Neural crest cell (in vitro differentiated cells): Measurements from ENCODE around the gene MYO16. TPM values are rescaled to one million over a fixed set of nuclear protein-coding genes. Genes with fewer than 3 reads are reported as not detected.

Experiments used
- DNase-seq: peaks from one replicate; pipeline ENCODE4 v3.0.0; 2021; ENCODE audit warnings: low read depth, mixed read lengths, low spot score
- H3K27ac Mint-ChIP-seq: one replicate; pipeline ENCODE4 v1.8.0; 2021; ENCODE audit warnings: mild to moderate bottlenecking, mixed read lengths; ENCODE audit not compliant: unreplicated experiment
- H3K27me3 Mint-ChIP-seq: 2 replicates; pipeline ENCODE4 v1.8.0; 2021; ENCODE audit warnings: low read depth, mild to moderate bottlenecking, mixed read lengths
- H3K36me3 Mint-ChIP-seq: 2 replicates; pipeline ENCODE4 v1.8.0; 2021; ENCODE audit warnings: low read depth, mild to moderate bottlenecking, mixed read lengths
- H3K4me1 Mint-ChIP-seq: 2 replicates; pipeline ENCODE4 v1.8.0; 2021; ENCODE audit warnings: mixed read lengths
- H3K4me3 Mint-ChIP-seq: one replicate; pipeline ENCODE4 v1.8.0; 2021; ENCODE audit warnings: mild to moderate bottlenecking, mixed read lengths
- H3K9me3 Mint-ChIP-seq: 2 replicates; pipeline ENCODE4 v1.8.0; 2021; ENCODE audit warnings: mixed read lengths
- total RNA-seq: library from RNA; stranded (reverse); gene quantifications from 2 replicates; pipeline ENCODE4 v1.2.1, GENCODE V29; 2021
- TF ChIP-seq, protein P1 (sequence below): fragments of 200-600 bp; sonication (generic); conservative IDR thresholded peaks from 2 replicates; pipeline ENCODE4 v1.5.0; 2021; ENCODE audit warnings: antibody characterized with exemption, mild to moderate bottlenecking

Gene MYO16
- total RNA-seq, 1 donor from 2014 or later: 3.3 TPM

DNA sequence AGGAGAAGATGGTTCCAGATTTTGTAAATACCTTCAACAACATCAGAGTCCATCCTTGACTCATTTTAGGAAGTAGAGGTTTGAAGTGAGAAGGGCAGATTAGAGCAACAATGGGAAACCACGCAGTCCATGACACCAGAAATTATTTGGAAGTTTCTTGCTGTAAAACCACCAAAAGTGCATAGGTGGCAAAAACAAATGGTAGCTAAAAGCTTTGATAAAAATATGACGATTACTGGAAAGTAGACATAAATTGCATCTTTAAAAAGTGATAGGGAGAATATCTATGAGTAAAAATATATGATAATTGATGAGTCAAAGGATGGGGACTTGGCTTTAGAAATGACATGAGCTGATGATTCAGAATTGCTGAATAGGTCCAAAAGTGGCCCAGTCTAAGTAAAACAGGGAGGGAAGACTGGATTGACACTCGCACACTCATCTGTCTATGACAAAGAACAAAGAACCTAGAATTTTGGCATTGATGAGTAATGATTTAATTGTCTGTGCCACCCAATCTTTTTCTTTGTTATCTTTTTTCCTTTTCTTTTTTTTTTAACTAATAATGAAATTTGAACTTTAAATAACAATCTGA is 472.2 kb downstream of the MYO16 start:
- DNase-seq: no peak
- no peaks in the 10 kb centered on the region for H3K27me3 Mint-ChIP-seq
- peaks cover 4% of the 10 kb centered on the region for H3K9me3 Mint-ChIP-seq
- no peaks in the 10 kb centered on the region for H3K4me1 Mint-ChIP-seq
- no peak overlapping the region for H3K4me3 Mint-ChIP-seq
- TF ChIP-seq, protein P1, sequence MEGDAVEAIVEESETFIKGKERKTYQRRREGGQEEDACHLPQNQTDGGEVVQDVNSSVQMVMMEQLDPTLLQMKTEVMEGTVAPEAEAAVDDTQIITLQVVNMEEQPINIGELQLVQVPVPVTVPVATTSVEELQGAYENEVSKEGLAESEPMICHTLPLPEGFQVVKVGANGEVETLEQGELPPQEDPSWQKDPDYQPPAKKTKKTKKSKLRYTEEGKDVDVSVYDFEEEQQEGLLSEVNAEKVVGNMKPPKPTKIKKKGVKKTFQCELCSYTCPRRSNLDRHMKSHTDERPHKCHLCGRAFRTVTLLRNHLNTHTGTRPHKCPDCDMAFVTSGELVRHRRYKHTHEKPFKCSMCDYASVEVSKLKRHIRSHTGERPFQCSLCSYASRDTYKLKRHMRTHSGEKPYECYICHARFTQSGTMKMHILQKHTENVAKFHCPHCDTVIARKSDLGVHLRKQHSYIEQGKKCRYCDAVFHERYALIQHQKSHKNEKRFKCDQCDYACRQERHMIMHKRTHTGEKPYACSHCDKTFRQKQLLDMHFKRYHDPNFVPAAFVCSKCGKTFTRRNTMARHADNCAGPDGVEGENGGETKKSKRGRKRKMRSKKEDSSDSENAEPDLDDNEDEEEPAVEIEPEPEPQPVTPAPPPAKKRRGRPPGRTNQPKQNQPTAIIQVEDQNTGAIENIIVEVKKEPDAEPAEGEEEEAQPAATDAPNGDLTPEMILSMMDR: no peak
- H3K27ac Mint-ChIP-seq: no peak overlapping the region
- H3K36me3 Mint-ChIP-seq: no peaks in the 10 kb centered on the region

DNA sequence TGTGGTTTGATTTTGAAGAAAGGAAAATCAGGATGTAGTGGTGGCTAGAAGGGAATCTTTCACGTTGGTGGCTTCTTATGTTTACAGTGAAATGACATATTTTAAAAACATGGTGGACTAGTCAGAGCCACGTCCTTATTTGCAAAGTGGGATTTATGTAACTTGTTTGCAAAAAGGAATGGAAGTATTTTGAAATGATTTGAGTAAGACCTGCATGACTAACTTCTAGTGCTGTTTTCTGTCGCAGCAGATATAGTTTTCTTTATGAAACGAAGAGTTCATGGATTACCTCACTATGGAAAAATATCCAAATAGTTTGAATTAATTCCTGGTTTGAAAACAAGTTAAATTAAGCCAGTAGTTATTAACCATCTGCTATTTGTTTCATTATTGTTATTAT is 476.5 kb downstream of the MYO16 start:
- H3K4me1 Mint-ChIP-seq: peaks cover 3% of the 10 kb centered on the region
- no peaks in the 10 kb centered on the region for H3K9me3 Mint-ChIP-seq
- no peak overlapping the region for H3K4me3 Mint-ChIP-seq
- no peak overlapping the region for H3K27ac Mint-ChIP-seq
- no peaks in the 10 kb centered on the region for H3K36me3 Mint-ChIP-seq
- DNase-seq: no peak
- H3K27me3 Mint-ChIP-seq: no peaks in the 10 kb centered on the region
- TF ChIP-seq, protein P1: no peak

DNA sequence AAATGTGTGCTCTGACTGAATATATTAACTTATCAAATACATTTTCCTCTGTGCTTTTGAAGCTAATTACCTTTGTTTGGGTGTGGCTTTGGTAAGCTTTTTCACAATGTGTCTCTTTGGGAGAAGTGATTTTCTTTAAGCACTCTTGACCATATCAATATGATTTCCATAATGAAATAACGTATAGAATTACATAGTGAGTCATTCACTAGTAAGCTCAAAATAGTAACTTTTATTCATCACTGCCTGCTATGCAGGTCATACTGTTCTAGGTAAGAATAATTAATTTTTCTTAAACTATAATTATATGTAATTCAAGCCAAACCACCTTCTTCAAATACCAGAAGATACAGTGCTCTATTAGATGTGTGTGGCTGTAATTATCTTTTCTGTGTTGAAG is 480.7 kb downstream of the MYO16 start:
- Mint-ChIP-seq H3K36me3 (no peaks in the 10 kb centered on the region), H3K9me3 (no peaks in the 10 kb centered on the region), H3K4me1 (peaks cover 8% of the 10 kb centered on the region), H3K27ac (no peak overlapping the region), H3K4me3 (no peak overlapping the region), H3K27me3 (no peaks in the 10 kb centered on the region)
- TF ChIP-seq, protein P1: no peak
- no peak for DNase-seq

DNA sequence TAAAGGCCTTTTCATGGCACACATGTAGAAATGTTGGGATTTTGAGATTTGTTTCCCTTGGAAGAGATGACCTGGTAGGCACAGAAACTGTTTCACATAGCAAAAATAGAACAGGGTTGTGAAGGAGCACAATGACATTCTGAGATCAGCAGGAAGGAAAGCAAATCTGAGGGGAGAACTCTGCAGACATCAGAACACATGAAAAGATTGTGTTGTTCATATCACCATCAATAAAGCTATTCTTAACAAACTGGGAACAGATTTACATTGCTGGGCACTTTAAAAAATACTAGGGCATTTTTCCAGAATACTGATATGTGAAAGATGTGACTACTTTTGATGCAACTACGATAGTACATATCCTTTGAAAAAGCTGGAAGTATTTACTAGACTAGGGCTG is 481.7 kb downstream of the MYO16 start:
- no peaks in the 10 kb centered on the region for H3K9me3 Mint-ChIP-seq

DNA sequence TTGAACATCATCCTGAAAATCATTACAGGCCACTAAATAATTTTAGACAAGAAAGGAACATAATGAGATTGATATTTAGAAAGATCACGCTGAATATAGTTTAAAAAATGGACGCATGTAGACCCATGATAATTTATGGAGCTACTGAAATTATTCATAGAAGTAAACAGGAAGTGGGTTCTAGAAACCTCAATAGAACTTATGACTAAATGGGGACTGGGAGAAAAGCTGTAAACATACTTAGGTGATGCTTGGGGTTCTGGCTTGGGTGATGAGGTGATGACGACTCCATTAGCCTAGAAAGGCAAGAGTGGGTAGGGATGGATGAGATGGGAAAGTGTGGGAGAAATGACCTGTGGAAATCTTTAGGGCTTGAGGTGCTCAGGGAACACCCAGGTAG is 484.0 kb downstream of the MYO16 start:
- Mint-ChIP-seq H3K4me1 (peaks cover 8% of the 10 kb centered on the region), H3K9me3 (peaks cover 4% of the 10 kb centered on the region), H3K36me3 (no peaks in the 10 kb centered on the region), H3K27ac (no peak overlapping the region), H3K27me3 (no peaks in the 10 kb centered on the region), H3K4me3 (no peak overlapping the region)
- no peak for DNase-seq
- TF ChIP-seq, protein P1: no peak

More for the DNA sequence above, 481.7 kb downstream of the MYO16 start:
- TF ChIP-seq, protein P1: no peak
- Mint-ChIP-seq H3K4me1 (peaks cover 8% of the 10 kb centered on the region), H3K36me3 (no peaks in the 10 kb centered on the region), H3K27ac (no peak overlapping the region), H3K4me3 (no peak overlapping the region), H3K27me3 (no peaks in the 10 kb centered on the region)
- no peak for DNase-seq
